Measurements from ENCODE around the gene RARS2. TPM values are rescaled to one million over a fixed set of nuclear protein-coding genes. Genes with fewer than 3 reads are reported as not detected.

Gene RARS2
- total RNA-seq, 1 experiment from 2014 or later = 47.2 TPM

GRCh38 chr6:87572883-87573282, 16.9 kb downstream of the RARS2 start:
- intact Hi-C loops (cut with micrococcal nuclease; ENCODE audit: unreplicated experiment) = no loop called here
- ChIA-PET POLR2A (ENCODE audit: low non-redundant PET) (no interaction called here), CTCF (no interaction called here)
- Histone ChIP-seq H3K27ac (ENCODE audit: low read depth, low read length, poor library complexity, severe bottlenecking) (no peak overlapping the region), H3K9me3 (ENCODE audit: low read depth, low read length, poor library complexity, severe bottlenecking) (no peaks in the 10 kb centered on the region), H3K36me3 (ENCODE audit: insufficient read depth, low read length, poor library complexity, severe bottlenecking) (peaks cover 8% of the 10 kb centered on the region), H3K4me3 (ENCODE audit: low read depth, low read length, poor library complexity, severe bottlenecking) (no peak overlapping the region), H3K27me3 (replicated peaks; ENCODE audit: insufficient read depth, low read depth, low read length, poor library complexity) (no peaks in the 10 kb centered on the region), H3K4me1 (ENCODE audit: insufficient read depth, low read length, poor library complexity, severe bottlenecking) (no peaks in the 10 kb centered on the region)
- no peak for DNase-seq (ENCODE audit: low spot score)
- TF ChIP-seq EZH2 (IDR thresholded peaks at IDR 0.05; ENCODE audit: borderline replicate concordance, low read depth, low read length, poor library complexity, severe bottlenecking) (no peak), CTCF (conservative IDR thresholded peaks at IDR 0.05; ENCODE audit: low read depth, low read length) (no peak)
- no TSS peak for BruUV-seq (replicated peaks)

- DNase-seq (ENCODE audit: low spot score) = no peak
- Histone ChIP-seq H3K36me3 (ENCODE audit: insufficient read depth, low read length, poor library complexity, severe bottlenecking) (peaks cover 8% of the 10 kb centered on the region), H3K27ac (ENCODE audit: low read depth, low read length, poor library complexity, severe bottlenecking) (no peak overlapping the region), H3K4me3 (ENCODE audit: low read depth, low read length, poor library complexity, severe bottlenecking) (no peak overlapping the region), H3K9me3 (ENCODE audit: low read depth, low read length, poor library complexity, severe bottlenecking) (no peaks in the 10 kb centered on the region), H3K4me1 (ENCODE audit: insufficient read depth, low read length, poor library complexity, severe bottlenecking) (no peaks in the 10 kb centered on the region), H3K27me3 (replicated peaks; ENCODE audit: insufficient read depth, low read depth, low read length, poor library complexity) (no peaks in the 10 kb centered on the region)
- ChIA-PET CTCF (interaction anchor here (0.6 kb wide), 1 partner anchor 9 kb away, joined by 3 read pairs; no protein-coding TSS in a partner anchor), POLR2A (ENCODE audit: low non-redundant PET) (no interaction called here)
- intact Hi-C loops (cut with micrococcal nuclease; ENCODE audit: unreplicated experiment) = no loop called here
- TF ChIP-seq CTCF (conservative IDR thresholded peaks at IDR 0.05; ENCODE audit: low read depth, low read length) (no peak), EZH2 (IDR thresholded peaks at IDR 0.05; ENCODE audit: borderline replicate concordance, low read depth, low read length, poor library complexity, severe bottlenecking) (no peak)
- no TSS peak for BruUV-seq (replicated peaks)
Measured at GRCh38 chr6:87572021-87572420, 17.8 kb downstream of the RARS2 start.

GRCh38 chr6:87561017-87561416, 28.8 kb downstream of the RARS2 start:
- H3K27ac ChIP-seq (ENCODE audit: low read depth, low read length, poor library complexity, severe bottlenecking) = no peak overlapping the region
- H3K9me3 ChIP-seq (ENCODE audit: low read depth, low read length, poor library complexity, severe bottlenecking) = no peaks in the 10 kb centered on the region
- H3K4me1 ChIP-seq (ENCODE audit: insufficient read depth, low read length, poor library complexity, severe bottlenecking) = no peaks in the 10 kb centered on the region
- ChIA-PET CTCF (no interaction called here), POLR2A (ENCODE audit: low non-redundant PET) (no interaction called here)
- BruUV-seq (replicated peaks) = no TSS peak
- TF ChIP-seq CTCF (conservative IDR thresholded peaks at IDR 0.05; ENCODE audit: low read depth, low read length) (no peak), EZH2 (IDR thresholded peaks at IDR 0.05; ENCODE audit: borderline replicate concordance, low read depth, low read length, poor library complexity, severe bottlenecking) (no peak)
- intact Hi-C loops (cut with micrococcal nuclease; ENCODE audit: unreplicated experiment) = no loop called here
- H3K27me3 ChIP-seq (replicated peaks; ENCODE audit: insufficient read depth, low read depth, low read length, poor library complexity) = no peaks in the 10 kb centered on the region
- H3K36me3 ChIP-seq (ENCODE audit: insufficient read depth, low read length, poor library complexity, severe bottlenecking) = peaks cover 24% of the 10 kb centered on the region
- H3K4me3 ChIP-seq (ENCODE audit: low read depth, low read length, poor library complexity, severe bottlenecking) = no peak overlapping the region
- DNase-seq (ENCODE audit: low spot score) = no peak
